ENCODE results near the gene HDAC6.
"Not testable (repeated sequence)": the region's sequence is repeated elsewhere in the genome, so short reads cannot be mapped to it uniquely, and the experiment has no call there.

HDAC6 gene

DNA sequence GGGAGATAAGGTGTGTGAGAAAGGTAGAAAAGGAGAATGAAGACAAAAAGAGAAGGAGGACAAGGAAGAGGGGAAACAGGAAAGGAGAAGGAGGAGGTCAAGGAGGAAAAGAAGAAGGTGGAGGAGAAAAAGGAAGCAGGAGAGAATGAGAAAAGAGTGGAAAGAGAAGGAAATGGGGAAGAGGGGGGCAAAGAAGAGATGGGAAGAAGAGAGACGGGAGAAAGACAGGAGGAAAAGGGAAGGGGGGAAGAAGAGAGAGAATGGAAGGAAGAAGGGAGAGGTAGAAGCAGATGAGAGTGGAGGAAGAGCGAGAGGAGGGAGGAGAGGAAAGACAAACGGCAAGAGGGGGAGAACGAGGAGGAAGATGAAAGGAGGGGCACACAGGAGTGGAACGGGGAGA is 11.4 kb upstream of the HDAC6 start:
- DNase-seq, result no peak

DNA sequence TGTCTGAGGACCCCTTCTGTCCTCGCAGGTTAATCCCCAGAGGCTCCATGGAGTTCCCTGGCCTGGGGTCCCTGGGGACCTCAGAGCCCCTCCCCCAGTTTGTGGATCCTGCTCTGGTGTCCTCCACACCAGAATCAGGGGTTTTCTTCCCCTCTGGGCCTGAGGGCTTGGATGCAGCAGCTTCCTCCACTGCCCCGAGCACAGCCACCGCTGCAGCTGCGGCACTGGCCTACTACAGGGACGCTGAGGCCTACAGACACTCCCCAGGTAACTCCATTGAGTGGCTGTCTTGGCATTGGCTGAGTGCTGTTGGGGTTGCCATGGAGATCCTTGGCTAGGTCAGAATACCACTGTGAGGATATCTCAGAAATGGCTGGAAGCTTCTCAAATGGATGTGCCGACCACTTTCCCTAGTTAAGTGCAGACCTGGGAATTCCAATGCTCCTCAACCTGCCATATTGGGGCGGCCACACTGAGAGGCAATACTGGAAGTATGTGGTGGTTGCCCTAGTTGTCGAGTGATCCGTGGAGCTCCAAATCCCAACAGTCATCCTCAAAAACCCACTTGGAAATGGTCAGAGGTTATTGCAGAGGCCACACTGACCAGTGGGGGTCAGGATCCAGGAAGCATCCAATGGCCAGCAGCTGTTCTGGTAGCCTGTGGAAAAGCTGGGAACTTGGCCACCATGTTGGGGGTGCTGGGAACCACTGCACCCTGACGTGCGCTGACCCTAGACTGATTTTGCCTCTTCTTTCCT is 10.6 kb upstream of the HDAC6 start:
- no peak for DNase-seq

DNA sequence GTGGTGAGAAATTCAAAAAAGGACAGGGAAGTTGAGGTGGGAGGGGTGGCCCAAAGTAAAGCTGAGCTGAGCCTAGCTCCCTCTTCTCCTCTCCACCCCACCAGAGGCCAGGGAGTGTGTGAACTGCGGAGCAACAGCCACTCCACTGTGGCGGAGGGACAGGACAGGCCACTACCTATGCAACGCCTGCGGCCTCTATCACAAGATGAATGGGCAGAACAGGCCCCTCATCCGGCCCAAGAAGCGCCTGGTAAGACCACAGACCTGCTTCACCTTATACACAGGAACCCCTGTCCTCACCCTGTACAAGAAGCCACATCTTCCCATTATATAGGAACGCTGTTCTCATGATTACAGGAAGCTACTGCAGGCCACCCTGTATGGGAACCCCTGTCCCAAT is 9.6 kb upstream of the HDAC6 start:
- no peak for DNase-seq

DNA sequence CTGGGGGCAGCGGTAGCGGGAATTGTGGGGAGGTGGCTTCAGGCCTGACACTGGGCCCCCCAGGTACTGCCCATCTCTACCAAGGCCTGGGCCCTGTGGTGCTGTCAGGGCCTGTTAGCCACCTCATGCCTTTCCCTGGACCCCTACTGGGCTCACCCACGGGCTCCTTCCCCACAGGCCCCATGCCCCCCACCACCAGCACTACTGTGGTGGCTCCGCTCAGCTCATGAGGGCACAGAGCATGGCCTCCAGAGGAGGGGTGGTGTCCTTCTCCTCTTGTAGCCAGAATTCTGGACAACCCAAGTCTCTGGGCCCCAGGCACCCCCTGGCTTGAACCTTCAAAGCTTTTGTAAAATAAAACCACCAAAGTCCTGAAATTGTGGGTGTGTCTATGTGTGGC is 7.9 kb upstream of the HDAC6 start:
- DNase-seq, result no peak

DNA sequence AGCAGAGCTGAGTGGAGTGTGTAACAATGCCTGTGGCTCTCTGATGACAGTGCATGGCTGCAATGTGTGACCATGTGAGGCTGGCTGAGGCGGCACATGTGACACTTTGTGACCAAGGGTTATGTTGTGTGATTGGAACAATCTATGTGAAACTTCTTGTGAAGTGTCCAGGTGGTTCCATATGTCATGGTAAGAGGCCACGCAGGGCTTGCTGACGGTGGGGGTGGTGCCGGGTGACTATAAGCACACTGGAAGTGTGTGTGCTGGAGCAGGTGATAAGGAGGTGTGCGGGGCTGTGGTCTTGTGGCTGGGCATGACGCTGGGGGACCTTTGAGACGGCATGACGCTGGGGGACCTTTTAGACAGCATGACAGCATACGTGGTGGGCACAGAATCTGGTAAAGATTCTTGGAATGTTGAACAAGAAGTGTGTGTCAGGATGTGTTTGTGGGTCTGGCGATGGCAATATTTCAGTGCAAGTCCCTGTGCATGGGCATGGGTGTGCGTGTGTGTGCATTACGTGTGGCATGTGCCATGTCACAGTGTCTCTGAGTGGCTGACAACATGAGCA is 7.4 kb upstream of the HDAC6 start:
- no peak for DNase-seq

DNA sequence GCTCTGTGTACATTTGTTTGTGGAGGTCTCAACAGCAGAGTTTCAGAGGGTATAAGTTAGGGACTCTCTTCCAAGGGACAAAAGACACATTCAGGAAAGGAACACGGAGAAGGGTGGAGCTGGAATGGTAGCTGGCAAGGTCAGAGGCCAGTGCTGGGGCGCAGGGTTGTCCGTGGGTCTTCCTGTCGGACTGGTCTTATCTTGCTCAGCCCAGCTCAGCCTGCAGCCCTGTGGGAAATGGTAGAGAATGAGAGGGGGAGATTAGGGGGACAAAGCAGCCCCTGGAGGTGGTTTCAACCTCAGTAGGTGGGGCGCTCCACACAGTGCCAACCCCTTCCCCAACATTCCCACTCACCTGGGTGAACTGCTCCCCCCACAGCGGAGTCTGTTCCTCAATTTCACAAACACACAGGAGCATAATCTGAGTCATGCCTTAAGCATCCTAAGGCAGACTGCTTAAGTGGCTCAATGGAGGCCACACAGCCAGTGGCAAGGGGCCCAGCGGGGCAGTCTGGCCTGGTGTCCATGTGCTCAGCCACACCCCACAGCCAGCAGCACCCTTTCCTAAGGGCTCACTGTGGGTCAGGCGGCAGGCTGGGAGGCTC is 6.9 kb upstream of the HDAC6 start:
- no peak for DNase-seq

DNA sequence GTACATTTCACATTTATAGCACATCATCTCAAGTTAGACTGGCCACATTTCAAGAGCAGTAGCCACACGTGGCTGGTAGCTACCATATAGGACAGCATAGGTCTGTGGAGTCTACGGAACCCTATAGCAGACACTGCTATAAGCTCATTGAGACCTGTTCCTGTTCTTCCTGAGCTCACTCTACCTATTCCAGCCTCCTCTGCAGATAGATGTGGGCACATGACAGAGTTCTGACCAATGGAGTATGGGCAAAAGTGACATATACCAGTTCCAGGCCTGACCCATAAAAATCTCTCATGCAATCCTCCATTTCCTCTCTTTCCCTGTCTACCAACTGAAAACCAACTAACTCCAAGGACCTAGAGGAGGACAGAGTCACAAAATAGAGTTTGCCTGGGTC is 3.5 kb upstream of the HDAC6 start:
- DNase-seq, result no peak

DNA sequence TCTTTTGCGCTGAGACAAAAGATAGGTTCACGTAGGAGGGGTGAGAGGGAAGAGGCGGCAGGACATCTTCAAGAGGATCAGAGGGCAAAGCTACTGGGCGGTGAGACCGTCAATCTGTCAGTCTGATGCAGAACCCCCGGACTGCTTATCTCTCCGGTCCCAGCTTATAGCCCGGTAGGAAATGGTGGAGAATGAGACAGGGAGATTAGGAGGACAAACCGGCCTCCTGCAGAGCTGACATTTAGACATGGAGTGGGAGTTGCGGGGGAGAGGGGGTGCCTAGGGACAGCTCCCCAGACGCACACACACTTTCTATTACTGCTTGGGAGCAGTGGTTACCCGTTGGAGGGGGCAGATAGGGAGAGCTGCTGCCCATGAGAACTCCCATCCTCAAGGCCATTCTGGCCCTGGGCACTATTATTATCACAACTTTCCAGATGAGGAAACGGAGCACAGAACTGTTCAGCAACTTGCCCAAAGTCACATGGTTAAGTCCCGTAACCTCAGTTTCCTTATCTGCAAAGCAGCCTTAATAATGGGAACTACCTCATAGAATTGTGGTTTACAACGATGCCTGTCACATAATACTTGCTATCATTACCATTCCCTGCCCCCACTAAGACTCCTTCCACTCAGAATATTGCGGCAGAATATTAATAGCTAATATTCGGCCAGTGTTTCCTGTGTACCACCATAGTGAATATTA is 1.1 kb upstream of the HDAC6 start:
- no peak for DNase-seq

DNA sequence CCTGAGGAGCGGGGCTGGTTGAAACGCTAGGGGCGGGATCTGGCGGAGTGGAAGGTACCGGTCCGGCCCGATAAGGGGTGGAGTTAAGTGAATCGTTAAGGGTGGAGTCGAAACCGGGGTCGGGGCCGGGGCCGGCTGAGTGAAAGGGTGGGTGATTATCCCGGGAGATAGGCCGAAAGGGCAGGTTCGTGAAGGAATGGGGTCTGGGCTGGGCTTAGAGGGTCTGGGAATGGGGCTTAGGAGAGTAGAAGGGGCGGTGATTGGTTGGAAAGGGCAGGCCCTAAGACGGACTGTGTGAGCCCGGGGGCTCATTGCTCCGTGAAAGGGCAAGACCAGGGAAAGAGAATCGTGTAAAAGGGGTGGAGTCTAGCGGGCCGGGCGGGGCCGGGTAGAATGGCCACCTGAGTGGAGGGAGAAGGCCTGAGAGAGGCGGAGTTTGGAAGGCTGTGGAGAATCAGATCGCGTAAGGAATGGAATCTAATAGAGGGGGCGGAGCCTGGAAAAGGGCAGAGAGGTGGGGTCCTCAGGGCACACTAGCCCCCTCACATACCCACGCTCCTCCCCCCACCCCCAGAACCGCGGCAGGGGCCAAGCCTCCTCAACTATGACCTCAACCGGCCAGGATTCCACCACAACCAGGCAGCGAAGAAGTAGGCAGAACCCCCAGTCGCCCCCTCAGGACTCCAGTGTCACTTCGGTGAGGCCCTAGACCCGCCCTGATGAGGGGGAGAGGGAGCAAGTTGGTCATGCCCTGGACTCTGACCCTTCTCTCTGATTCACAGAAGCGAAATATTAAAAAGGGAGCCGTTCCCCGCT is 430 bp downstream of the HDAC6 start:
- peak; percentile 7 to 58 for DNase-seq

DNA sequence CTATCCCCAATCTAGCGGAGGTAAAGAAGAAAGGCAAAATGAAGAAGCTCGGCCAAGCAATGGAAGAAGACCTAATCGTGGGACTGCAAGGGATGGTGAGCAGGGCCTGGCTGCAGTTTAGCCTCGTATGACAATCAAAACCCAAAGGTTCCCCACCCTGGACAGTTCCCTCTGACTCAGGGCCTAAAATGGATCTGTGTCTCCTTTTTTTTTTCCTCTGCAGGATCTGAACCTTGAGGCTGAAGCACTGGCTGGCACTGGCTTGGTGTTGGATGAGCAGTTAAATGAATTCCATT is 986 bp downstream of the HDAC6 start:
- DNase-seq, result no peak

DNA sequence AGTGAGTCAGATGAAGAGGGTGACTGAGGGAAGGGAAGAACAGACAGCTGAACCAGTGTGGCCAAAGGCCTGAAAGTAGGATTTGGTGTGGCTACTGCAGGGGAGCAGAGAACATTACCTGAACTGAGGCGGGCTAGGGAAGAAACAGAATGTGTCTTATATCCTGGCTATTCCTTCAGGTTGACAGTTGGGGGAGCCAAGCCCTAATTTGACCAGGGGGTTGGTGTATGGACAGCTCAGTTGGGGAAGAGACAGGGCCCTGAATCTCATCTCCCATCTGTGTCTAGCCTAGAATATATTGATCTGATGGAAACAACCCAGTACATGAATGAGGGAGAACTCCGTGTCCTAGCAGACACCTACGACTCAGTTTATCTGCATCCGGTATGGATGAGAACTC is 4.2 kb downstream of the HDAC6 start:
- no peak for DNase-seq

DNA sequence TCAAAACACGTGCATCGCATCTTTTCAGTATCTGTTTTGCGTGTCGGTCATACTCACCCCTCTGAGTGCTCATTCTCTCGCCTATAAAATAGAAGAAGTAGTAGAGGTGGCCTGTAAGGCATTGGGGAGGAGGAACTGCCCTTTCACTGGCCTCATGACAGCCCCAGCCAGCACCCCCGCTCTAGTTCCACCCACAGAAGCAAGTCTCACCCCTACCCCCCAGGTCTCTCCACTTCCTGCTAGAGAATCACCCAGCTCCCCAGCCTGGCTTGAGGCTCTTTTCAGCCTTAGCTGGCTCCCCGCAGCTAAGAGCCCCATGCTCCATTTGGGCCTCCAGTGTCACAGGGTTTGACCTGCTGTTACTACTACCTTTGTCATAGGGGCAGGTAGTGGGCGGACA is 11.8 kb downstream of the HDAC6 start:
- DNase-seq, result no peak

DNA sequence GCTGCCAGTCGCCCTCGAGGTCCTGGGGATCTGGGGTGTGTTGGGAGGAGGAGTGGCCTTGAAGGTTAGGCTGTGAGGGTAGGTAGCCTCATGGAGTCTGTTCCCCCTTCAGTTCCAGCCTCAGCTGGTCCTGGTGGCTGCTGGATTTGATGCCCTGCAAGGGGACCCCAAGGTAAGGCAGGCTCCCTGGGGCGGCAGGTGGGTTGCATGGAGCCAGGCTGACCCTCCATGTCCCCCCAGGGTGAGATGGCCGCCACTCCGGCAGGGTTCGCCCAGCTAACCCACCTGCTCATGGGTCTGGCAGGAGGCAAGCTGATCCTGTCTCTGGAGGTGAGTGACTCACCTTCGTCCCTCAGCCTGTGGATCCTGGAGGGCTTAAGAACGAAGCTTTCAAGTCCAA is 12.9 kb downstream of the HDAC6 start:
- DNase-seq, result no peak

DNA sequence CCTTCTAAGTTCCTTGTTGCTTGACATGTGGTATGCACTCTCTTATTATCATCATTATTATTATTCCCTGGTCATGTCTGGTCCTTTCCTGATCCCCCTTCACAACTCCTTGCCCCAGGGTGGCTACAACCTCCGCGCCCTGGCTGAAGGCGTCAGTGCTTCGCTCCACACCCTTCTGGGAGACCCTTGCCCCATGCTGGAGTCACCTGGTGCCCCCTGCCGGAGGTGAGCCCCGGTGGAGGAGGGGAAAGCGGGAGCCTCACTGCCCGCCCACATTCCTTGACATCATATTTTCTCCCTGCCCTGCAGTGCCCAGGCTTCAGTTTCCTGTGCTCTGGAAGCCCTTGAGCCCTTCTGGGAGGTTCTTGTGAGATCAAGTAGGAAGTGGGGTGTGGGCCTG is 13.4 kb downstream of the HDAC6 start:
- DNase-seq, result no peak

DNA sequence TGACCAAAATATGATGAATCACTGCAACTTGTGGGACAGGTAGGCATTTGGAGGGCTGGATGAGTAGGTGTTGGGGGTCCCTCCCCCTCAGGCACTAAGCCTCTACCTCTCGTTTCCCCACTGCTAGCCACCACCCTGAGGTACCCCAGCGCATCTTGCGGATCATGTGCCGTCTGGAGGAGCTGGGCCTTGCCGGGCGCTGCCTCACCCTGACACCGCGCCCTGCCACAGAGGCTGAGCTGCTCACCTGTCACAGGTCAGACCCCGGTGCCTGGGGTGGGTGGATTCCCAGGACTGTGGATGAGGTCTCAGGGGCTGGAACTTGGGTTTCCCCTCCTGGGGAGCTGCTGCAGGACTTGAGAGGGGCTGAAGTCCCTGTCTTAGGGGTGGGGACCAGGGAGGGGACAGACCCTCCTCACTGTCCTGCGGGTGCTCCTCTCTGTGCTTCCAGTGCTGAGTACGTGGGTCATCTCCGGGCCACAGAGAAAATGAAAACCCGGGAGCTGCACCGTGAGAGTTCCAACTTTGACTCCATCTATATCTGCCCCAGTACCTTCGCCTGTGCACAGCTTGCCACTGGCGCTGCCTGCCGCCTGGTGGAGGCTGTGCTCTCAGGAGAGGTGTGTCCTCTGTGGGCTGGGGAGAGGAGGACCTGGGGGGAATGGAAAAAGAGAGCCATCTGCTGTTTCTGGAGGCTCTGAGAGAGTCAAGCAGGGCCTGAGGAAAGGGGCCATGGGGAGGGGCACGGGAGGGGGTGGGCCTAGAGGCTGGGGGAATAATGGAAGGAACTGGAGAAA is 14.3 kb downstream of the HDAC6 start:
- DNase-seq, result no peak

DNA sequence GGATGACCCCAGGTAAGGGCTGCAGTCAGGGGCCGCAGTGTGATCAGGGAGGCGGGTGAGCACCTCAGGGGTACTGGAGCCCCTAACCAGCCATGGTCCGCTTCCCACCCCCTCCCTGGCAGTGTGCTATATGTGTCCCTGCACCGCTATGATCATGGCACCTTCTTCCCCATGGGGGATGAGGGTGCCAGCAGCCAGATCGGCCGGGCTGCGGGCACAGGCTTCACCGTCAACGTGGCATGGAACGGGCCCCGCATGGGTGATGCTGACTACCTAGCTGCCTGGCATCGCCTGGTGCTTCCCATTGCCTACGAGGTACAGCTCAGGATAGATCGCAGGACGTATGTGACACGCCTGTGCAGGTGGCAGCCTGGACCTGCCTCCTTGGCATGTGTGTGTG is 16.2 kb downstream of the HDAC6 start:
- no peak for DNase-seq

DNA sequence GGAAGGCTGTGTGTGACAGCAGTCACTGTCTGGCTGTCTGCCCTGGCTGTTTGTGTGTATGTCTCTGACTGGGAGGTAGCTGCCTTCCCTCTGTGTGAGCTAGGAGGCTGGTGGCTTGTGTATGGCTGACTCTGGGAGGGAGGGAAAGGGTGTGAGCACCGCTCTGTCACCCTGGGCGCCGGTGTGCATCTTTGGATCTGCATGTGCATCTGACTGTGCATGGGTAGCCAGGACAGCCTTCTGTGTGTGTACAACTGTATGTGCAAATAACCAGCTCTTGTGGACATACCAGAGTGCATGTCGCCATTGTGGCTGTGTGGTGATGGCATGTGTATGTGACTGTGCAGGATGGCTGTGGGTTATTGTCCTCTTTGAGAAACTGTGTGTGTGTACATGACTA is 17.0 kb downstream of the HDAC6 start:
- DNase-seq, result no peak

DNA sequence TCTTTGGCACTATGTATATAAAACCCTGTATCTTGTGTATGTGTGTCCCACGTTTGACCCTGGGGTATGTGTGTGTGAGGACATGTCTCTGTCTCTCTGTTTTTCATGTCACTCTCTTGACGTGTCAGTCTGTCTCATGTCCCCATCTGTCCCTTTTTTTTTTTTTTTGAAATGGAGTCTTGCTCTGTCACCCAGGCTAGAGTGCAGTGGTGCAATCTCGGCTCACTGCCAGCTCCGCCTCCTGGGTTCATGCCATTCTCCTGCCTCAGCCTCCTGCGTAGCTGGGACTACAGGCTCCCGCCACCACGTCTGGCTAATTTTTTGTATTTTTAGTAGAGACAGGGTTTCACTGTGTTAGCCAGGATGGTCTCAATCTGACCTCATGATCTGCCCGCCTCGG is 17.5 kb downstream of the HDAC6 start:
- not testable (repeated sequence) for DNase-seq

DNA sequence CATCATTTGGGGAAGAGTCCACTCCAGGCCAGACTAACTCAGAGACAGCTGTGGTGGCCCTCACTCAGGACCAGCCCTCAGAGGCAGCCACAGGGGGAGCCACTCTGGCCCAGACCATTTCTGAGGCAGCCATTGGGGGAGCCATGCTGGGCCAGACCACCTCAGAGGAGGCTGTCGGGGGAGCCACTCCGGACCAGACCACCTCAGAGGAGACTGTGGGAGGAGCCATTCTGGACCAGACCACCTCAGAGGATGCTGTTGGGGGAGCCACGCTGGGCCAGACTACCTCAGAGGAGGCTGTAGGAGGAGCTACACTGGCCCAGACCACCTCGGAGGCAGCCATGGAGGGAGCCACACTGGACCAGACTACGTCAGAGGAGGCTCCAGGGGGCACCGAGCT is 21.2 kb downstream of the HDAC6 start:
- peak in 1 of 2 experiments; percentile 1 for DNase-seq

DNA sequence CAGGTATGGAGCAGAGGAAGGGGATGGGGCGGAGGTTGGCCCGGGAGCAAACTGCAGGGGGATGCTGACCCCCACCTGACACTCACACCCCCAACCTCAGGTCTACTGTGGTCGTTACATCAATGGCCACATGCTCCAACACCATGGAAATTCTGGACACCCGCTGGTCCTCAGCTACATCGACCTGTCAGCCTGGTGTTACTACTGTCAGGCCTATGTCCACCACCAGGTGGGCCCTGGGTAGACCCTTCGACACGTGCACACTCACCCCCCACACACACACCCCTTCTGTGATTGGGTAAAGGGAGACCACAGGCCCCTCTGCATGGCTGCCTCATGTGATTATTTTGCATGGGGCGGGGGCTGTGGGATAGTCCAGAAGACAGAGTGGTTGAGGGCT is 22.2 kb downstream of the HDAC6 start:
- DNase-seq, result no peak

DNA sequence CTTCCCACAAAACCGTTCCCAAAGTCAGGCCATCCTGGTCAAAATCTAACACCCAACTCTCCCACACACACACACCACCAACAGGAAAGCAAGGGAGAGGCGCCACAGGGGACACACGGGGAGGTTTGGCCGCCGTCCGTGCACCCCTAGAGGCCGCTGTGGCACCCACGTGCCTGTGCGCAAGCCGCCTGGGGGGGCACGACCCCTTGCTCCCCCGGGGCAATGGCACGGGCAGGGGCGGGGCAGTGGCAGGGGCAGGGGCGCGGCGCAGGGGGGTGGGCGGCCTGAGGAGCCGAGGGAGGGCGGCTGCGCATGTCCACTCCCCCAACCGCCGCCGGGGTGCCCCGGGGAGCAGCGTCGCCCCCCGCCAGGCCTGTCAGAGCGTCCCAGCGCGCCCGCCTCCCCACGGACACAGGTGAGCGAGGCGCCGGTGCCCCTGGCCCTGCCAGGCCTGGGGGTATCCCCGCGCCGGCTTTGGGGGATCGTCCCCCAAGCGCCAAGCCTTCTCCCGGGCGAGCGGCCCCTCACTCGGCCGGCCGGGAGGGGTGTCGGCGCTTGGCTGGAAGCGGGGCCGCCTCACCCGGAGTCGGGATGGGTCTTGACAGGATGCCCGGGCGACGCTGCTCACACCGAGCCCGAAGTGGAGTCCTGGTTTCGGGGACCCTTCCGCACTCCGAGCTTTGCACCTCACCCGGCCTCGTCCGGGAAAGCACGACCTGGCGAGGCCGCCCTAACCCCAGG is 24.4 kb downstream of the HDAC6 start, which contains the start of gene ERAS:
Gene ERAS (plus strand): TSS at position 379 of the 741 bp plus-strand sequence. CDS start 2,611 bp downstream, outside the sequence.
- DNase-seq, result no peak
